Esophagus squamous epithelium (tissue), 4 donors: ENCODE results near the gene RPS6KB2.

ENCODE experiments used
- POLR2A ChIP-seq, 4 donors: fragments of 450-650 bp; IDR thresholded peaks; one replicate each; pipeline ENCODE4 v1.6.1; 2017; ENCODE audit warnings: antibody characterized with exemption in 4 of 4, mild to moderate bottlenecking in 4 of 4, moderate library complexity in 3 of 4
- TF ChIP-seq, protein P1 (sequence below), 6 experiments: fragments of 450-650 bp in 4 of 6; fragments of 200-600 bp in 2 of 6; sonication (generic) in 2 of 6; IDR thresholded peaks; one replicate each; pipeline ENCODE4 v1.5.1; 2016 to 2019; ENCODE audit warnings: antibody characterized with exemption in 6 of 6, mild to moderate bottlenecking in 4 of 6, moderate library complexity in 4 of 6

DNA sequence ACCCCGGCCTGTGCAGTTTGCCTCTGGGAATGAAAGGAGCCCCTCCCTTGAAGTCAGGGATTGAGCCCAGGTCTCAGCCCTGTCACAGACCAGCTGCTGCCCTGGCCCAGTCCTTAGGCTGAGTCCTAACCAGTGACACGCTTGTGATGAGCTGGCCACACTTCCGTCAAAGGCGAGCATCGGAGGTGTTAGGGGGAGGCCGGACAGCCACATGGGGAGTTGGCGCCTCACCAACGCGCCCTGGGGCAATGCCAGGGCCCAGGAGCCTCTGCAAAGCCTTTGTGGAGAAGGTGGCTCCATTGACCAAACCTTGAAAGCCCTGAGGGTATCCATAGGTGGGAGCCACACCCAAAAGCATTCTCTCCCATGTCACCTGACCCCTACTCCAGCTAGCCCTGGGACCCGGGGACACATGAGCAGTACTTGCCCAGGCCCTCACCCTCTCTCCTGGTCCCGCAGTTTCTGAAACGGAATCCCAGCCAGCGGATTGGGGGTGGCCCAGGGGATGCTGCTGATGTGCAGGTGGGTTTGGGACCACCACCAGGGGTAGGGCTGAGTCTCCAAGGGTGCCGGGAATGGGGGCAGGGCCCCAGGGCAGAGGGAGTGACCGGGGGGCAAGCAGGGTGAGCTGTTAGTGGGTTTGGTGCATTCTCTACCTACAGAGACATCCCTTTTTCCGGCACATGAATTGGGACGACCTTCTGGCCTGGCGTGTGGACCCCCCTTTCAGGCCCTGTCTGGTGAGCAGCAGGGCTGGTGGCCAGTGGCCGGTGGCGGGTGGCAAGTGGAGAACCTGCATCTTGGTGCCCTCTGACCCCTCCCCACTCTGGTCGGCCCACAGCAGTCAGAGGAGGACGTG, 5.5 kb downstream of the RPS6KB2 start:
- TF ChIP-seq POLR2A (IDR thresholded peaks at IDR 0.05): no peak
- TF ChIP-seq, protein P1, sequence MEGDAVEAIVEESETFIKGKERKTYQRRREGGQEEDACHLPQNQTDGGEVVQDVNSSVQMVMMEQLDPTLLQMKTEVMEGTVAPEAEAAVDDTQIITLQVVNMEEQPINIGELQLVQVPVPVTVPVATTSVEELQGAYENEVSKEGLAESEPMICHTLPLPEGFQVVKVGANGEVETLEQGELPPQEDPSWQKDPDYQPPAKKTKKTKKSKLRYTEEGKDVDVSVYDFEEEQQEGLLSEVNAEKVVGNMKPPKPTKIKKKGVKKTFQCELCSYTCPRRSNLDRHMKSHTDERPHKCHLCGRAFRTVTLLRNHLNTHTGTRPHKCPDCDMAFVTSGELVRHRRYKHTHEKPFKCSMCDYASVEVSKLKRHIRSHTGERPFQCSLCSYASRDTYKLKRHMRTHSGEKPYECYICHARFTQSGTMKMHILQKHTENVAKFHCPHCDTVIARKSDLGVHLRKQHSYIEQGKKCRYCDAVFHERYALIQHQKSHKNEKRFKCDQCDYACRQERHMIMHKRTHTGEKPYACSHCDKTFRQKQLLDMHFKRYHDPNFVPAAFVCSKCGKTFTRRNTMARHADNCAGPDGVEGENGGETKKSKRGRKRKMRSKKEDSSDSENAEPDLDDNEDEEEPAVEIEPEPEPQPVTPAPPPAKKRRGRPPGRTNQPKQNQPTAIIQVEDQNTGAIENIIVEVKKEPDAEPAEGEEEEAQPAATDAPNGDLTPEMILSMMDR (IDR thresholded peaks at IDR 0.05): no peak
